Measurements from ENCODE around the gene ARL6IP5.

The ARL6IP5 gene

GRCh38 chr3:69103123-69103522 lies 18.4 kb downstream of the ARL6IP5 start:
- H3K4me3 ChIP-seq (ENCODE audit: low read depth, low read length) = no peak overlapping the region
- in situ Hi-C loops (cut with HindIII; ENCODE audit: low sequenced_read_pairs) = no loop called here
- TF ChIP-seq, protein P1, sequence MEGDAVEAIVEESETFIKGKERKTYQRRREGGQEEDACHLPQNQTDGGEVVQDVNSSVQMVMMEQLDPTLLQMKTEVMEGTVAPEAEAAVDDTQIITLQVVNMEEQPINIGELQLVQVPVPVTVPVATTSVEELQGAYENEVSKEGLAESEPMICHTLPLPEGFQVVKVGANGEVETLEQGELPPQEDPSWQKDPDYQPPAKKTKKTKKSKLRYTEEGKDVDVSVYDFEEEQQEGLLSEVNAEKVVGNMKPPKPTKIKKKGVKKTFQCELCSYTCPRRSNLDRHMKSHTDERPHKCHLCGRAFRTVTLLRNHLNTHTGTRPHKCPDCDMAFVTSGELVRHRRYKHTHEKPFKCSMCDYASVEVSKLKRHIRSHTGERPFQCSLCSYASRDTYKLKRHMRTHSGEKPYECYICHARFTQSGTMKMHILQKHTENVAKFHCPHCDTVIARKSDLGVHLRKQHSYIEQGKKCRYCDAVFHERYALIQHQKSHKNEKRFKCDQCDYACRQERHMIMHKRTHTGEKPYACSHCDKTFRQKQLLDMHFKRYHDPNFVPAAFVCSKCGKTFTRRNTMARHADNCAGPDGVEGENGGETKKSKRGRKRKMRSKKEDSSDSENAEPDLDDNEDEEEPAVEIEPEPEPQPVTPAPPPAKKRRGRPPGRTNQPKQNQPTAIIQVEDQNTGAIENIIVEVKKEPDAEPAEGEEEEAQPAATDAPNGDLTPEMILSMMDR (IDR thresholded peaks at IDR 0.05; ENCODE audit: low read depth, low read length) = no peak
- no peak for DNase-seq (ENCODE audit: low read depth, low spot score)

- no peak overlapping the region for H3K4me3 ChIP-seq (ENCODE audit: low read depth, low read length)
- in situ Hi-C loops (cut with HindIII; ENCODE audit: low sequenced_read_pairs) = no loop called here
Measured at GRCh38 chr3:69104586-69104985, 19.8 kb downstream of the ARL6IP5 start.

DNA sequence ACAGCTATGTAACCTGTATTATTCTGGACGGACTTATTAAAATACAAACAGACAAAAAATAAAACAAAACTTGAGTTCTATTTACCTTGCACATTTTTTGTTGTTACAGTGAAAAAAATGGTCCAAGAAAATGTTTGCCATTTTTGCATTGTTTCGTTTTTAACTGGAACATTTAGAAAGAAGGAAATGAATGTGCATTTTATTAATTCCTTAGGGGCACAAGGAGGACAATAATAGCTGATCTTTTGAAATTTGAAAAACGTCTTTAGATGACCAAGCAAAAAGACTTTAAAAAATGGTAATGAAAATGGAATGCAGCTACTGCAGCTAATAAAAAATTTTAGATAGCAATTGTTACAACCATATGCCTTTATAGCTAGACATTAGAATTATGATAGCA lies 20.6 kb downstream of the ARL6IP5 start:
- TF ChIP-seq, protein P1 (IDR thresholded peaks at IDR 0.05; ENCODE audit: low read depth, low read length) = no peak
- in situ Hi-C loops (cut with HindIII; ENCODE audit: low sequenced_read_pairs) = no loop called here
- H3K4me3 ChIP-seq (ENCODE audit: low read depth, low read length) = no peak overlapping the region
- DNase-seq (ENCODE audit: low read depth, low spot score) = no peak

More at GRCh38 chr3:69104586-69104985, 19.8 kb downstream of the ARL6IP5 start:
- TF ChIP-seq, protein P1 (IDR thresholded peaks at IDR 0.05; ENCODE audit: low read depth, low read length) = no peak
- DNase-seq (ENCODE audit: low read depth, low spot score) = no peak

DNA sequence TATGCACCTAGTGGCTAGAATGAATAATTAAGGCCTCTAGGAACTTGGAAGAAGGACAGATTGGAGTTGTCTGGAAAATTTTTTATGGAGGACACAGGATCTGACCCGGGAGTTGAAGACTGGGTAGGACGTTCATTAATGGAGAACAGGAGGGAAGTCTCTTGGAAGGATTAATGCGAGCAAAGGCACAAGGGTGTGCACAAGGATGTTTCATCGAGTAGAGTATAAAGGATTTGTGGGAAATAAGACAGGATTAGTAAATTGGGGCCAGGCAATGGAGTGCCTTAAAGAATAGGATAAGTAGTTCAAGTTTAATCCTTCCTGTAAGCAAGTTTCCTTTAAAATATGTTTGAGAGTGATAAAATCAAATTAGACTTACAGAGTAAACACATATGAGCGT lies 23.1 kb downstream of the ARL6IP5 start:
- TF ChIP-seq, protein P1 (IDR thresholded peaks at IDR 0.05; ENCODE audit: low read depth, low read length) = no peak
- in situ Hi-C loops (cut with HindIII; ENCODE audit: low sequenced_read_pairs) = no loop called here
- no peak for DNase-seq (ENCODE audit: low read depth, low spot score)
- H3K4me3 ChIP-seq (ENCODE audit: low read depth, low read length) = no peak overlapping the region

GRCh38 chr3:69108811-69109210 lies 24.1 kb downstream of the ARL6IP5 start:
- in situ Hi-C loops (cut with HindIII; ENCODE audit: low sequenced_read_pairs) = no loop called here
- TF ChIP-seq, protein P1 (IDR thresholded peaks at IDR 0.05; ENCODE audit: low read depth, low read length) = no peak
- no peak for DNase-seq (ENCODE audit: low read depth, low spot score)
- H3K4me3 ChIP-seq (ENCODE audit: low read depth, low read length) = no peak overlapping the region

GRCh38 chr3:69110941-69111546 lies 26.3 kb downstream of the ARL6IP5 start:
- no peak overlapping the region for H3K4me3 ChIP-seq (ENCODE audit: low read depth, low read length)
- no peak for DNase-seq (ENCODE audit: low read depth, low spot score)
- TF ChIP-seq, protein P1 (IDR thresholded peaks at IDR 0.05; ENCODE audit: low read depth, low read length) = no peak
- in situ Hi-C loops (cut with HindIII; ENCODE audit: low sequenced_read_pairs) = no loop called here

Measured in astrocyte of the spinal cord (primary cell).